Measurements from ENCODE around the gene SPATA12. TPM values are rescaled to one million over a fixed set of nuclear protein-coding genes. Genes with fewer than 3 reads are reported as not detected.

The SPATA12 gene
- total RNA-seq, 2 donors from 2014 or later: not detected

DNA sequence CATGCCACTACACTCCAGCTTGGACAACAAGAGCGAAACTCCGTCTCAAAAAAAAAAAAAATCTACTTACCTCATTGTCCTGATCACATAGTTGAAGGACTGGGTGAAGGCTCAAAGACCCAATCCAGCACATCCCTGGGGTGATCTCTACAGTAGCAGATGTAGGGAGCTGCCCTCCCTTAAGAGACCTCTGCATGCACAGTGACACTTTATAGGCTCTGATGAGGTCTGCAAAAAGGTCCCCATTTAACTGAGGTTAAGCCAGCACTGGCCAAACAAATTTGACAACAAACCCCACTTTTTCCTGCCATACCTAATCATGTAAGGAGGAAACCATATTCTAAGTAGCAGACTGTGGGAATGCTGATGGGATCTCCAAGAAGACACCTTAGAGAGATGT is 31.1 kb upstream of the SPATA12 start:
- ATAC-seq (ENCODE audit: insufficient number of reproducible peaks, low FRiP score, low read depth) (no peak), DNase-seq (ENCODE audit: low spot score) (no peak)
- Histone ChIP-seq H3K27me3 (replicated peaks; ENCODE audit: insufficient read depth) (no peaks in the 10 kb centered on the region), H3K4me1 (ENCODE audit: control insufficient read depth in 1 of 2, low read depth in 2 of 2) (no peaks in the 10 kb centered on the region), H3K9me3 (no peaks in the 10 kb centered on the region), H3K4me3 (no peak overlapping the region), H3K36me3 (no peaks in the 10 kb centered on the region), H3K27ac (no peak overlapping the region)
- TF ChIP-seq CTCF (IDR thresholded peaks at IDR 0.05): no peak

DNA sequence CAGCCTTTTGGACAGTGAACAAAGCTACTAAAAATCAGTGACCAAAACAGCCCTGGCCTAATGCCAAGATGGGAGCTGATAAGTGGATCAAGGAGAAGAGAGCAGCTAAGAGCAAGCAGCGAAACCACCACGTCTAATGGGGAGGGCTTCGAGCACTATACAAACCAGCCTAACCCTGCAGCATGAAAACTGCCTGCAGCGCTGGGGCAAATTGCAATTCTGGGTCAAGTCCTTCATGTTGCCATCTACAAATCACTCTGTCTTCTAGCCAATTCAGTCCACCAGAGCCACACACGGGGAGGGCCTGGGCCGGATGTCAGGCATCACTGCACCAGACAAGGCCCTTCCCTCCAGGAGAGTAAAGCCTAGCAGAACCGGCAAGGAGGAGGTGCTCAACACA is 30.5 kb upstream of the SPATA12 start:
- H3K27ac ChIP-seq: no peak overlapping the region
- no peaks in the 10 kb centered on the region for H3K36me3 ChIP-seq
- DNase-seq (ENCODE audit: low spot score) (no peak), ATAC-seq (ENCODE audit: insufficient number of reproducible peaks, low FRiP score, low read depth) (no peak)
- H3K9me3 ChIP-seq: no peaks in the 10 kb centered on the region
- no peaks in the 10 kb centered on the region for H3K4me1 ChIP-seq (ENCODE audit: control insufficient read depth in 1 of 2, low read depth in 2 of 2)
- H3K4me3 ChIP-seq: no peak overlapping the region
- no peaks in the 10 kb centered on the region for H3K27me3 ChIP-seq (replicated peaks; ENCODE audit: insufficient read depth)
- no peak for TF ChIP-seq CTCF (IDR thresholded peaks at IDR 0.05)

- DNase-seq (ENCODE audit: low spot score) (no peak), ATAC-seq (ENCODE audit: insufficient number of reproducible peaks, low FRiP score, low read depth) (no peak)
- Histone ChIP-seq H3K27me3 (replicated peaks; ENCODE audit: insufficient read depth) (no peaks in the 10 kb centered on the region), H3K9me3 (no peaks in the 10 kb centered on the region), H3K4me3 (no peak overlapping the region), H3K4me1 (ENCODE audit: control insufficient read depth in 1 of 2, low read depth in 2 of 2) (no peaks in the 10 kb centered on the region), H3K36me3 (no peaks in the 10 kb centered on the region), H3K27ac (no peak overlapping the region)
- TF ChIP-seq CTCF (IDR thresholded peaks at IDR 0.05): no peak
Observed at GRCh38 chr3:57030721-57031120, 29.7 kb upstream of the SPATA12 start.

- no peak overlapping the region for H3K27ac ChIP-seq
- ATAC-seq (ENCODE audit: insufficient number of reproducible peaks, low FRiP score, low read depth) (no peak), DNase-seq (ENCODE audit: low spot score) (no peak)
- no peak for TF ChIP-seq CTCF (IDR thresholded peaks at IDR 0.05)
- H3K9me3 ChIP-seq: no peaks in the 10 kb centered on the region
- no peaks in the 10 kb centered on the region for H3K36me3 ChIP-seq
- no peaks in the 10 kb centered on the region for H3K4me1 ChIP-seq (ENCODE audit: control insufficient read depth in 1 of 2, low read depth in 2 of 2)
- H3K4me3 ChIP-seq: no peak overlapping the region
- no peaks in the 10 kb centered on the region for H3K27me3 ChIP-seq (replicated peaks; ENCODE audit: insufficient read depth)
Observed at GRCh38 chr3:57031631-57032541, 28.6 kb upstream of the SPATA12 start.

GRCh38 chr3:57036952-57037351 is 23.5 kb upstream of the SPATA12 start:
- DNase-seq (ENCODE audit: low spot score) (no peak), ATAC-seq (ENCODE audit: insufficient number of reproducible peaks, low FRiP score, low read depth) (no peak)
- H3K27me3 ChIP-seq (replicated peaks; ENCODE audit: insufficient read depth): no peaks in the 10 kb centered on the region
- no peaks in the 10 kb centered on the region for H3K9me3 ChIP-seq
- H3K4me1 ChIP-seq (ENCODE audit: control insufficient read depth in 1 of 2, low read depth in 2 of 2): peaks cover 0 to 5% of the 10 kb centered on the region in 2 donors
- no peaks in the 10 kb centered on the region for H3K36me3 ChIP-seq
- no peak overlapping the region for H3K27ac ChIP-seq
- no peak overlapping the region for H3K4me3 ChIP-seq
- no peak for TF ChIP-seq CTCF (IDR thresholded peaks at IDR 0.05)
